Ovary (tissue), 3 donors: Measurements from ENCODE around the gene TENT5A.

ENCODE experiments used
- EP300 ChIP-seq: sonication (generic); formaldehyde crosslinking; IDR thresholded peaks from one replicate; pipeline ENCODE4 v1.6.1; 2017; ENCODE audit warnings: antibody characterized with exemption
- POLR2A ChIP-seq: fragments of 450-650 bp; IDR thresholded peaks from one replicate; pipeline ENCODE4 v1.6.1; 2017; ENCODE audit warnings: antibody characterized with exemption, mild to moderate bottlenecking, moderate library complexity
- TF ChIP-seq, protein P1 (sequence below), 3 donors: fragments of 450-650 bp in 2 of 3; fragments of 200-600 bp in 1 of 3; IDR thresholded peaks; one replicate each; pipeline versions ENCODE4 v1.5.1 to v1.8.0; 2016 to 2022; ENCODE audit warnings: antibody characterized with exemption in 3 of 3, mild to moderate bottlenecking in 1 of 3
- donor health status: DM: no; HTN: no; CAD: no.

DNA sequence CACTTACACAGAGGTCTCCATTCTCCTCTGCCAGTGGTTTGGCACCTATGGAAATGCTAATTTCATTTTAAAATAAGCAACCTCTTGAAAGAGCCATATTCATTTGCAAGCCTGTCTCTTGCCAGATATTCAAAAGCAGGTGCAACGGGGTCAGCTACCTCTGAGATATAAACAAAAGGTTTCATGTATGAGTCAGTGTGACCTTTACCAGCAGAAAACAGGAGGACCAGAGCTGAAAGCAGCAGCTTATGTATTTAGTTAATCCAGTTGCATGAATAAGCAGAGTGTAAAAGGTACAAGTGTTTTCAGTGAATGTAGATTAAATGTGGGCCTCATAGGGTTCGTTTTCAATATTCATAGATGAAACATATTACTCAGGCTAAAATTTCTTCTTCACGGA is 56.0 kb downstream of the TENT5A start:
- TF ChIP-seq, protein P1, sequence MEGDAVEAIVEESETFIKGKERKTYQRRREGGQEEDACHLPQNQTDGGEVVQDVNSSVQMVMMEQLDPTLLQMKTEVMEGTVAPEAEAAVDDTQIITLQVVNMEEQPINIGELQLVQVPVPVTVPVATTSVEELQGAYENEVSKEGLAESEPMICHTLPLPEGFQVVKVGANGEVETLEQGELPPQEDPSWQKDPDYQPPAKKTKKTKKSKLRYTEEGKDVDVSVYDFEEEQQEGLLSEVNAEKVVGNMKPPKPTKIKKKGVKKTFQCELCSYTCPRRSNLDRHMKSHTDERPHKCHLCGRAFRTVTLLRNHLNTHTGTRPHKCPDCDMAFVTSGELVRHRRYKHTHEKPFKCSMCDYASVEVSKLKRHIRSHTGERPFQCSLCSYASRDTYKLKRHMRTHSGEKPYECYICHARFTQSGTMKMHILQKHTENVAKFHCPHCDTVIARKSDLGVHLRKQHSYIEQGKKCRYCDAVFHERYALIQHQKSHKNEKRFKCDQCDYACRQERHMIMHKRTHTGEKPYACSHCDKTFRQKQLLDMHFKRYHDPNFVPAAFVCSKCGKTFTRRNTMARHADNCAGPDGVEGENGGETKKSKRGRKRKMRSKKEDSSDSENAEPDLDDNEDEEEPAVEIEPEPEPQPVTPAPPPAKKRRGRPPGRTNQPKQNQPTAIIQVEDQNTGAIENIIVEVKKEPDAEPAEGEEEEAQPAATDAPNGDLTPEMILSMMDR (IDR thresholded peaks at IDR 0.05), result no peak
- TF ChIP-seq POLR2A, result no peak
- no peak for TF ChIP-seq EP300
